ENCODE data around the gene SPINT4.
"Not testable (repeated sequence)": the region's sequence is repeated elsewhere in the genome, so short reads cannot be mapped to it uniquely, and the experiment has no call there.

DNA sequence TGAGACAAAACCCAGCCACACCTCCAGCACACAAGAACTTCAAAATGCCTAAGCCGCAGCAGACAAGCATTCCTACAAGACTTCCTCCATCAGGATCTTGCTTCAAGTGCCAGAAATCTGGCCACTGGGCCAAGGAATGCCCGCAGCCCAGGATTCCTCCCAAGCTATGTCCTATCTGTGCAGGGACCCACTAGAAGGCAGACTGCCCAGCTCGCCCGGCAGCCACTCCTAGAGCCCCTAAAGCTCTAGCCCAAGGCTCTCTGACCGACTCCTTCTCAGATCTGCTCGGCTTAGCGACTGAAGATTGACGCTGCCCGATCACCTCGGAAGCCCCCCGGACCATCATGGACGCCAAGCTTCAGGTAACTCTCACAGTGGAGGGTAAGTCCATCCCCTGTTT lies 39.8 kb downstream of the SPINT4 start:
- TF ChIP-seq GABPA (IDR thresholded peaks at IDR 0.05; ENCODE audit: low read depth); POLR2AphosphoS5 (IDR thresholded peaks at IDR 0.05; ENCODE audit: low read depth); SPI1 (IDR thresholded peaks at IDR 0.05; ENCODE audit: borderline replicate concordance, low read depth): not testable (repeated sequence)
- TF ChIP-seq, protein P1, sequence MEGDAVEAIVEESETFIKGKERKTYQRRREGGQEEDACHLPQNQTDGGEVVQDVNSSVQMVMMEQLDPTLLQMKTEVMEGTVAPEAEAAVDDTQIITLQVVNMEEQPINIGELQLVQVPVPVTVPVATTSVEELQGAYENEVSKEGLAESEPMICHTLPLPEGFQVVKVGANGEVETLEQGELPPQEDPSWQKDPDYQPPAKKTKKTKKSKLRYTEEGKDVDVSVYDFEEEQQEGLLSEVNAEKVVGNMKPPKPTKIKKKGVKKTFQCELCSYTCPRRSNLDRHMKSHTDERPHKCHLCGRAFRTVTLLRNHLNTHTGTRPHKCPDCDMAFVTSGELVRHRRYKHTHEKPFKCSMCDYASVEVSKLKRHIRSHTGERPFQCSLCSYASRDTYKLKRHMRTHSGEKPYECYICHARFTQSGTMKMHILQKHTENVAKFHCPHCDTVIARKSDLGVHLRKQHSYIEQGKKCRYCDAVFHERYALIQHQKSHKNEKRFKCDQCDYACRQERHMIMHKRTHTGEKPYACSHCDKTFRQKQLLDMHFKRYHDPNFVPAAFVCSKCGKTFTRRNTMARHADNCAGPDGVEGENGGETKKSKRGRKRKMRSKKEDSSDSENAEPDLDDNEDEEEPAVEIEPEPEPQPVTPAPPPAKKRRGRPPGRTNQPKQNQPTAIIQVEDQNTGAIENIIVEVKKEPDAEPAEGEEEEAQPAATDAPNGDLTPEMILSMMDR (IDR thresholded peaks at IDR 0.05; ENCODE audit: insufficient read depth, low read length): not testable (repeated sequence)
- TF ChIP-seq, protein P2, sequence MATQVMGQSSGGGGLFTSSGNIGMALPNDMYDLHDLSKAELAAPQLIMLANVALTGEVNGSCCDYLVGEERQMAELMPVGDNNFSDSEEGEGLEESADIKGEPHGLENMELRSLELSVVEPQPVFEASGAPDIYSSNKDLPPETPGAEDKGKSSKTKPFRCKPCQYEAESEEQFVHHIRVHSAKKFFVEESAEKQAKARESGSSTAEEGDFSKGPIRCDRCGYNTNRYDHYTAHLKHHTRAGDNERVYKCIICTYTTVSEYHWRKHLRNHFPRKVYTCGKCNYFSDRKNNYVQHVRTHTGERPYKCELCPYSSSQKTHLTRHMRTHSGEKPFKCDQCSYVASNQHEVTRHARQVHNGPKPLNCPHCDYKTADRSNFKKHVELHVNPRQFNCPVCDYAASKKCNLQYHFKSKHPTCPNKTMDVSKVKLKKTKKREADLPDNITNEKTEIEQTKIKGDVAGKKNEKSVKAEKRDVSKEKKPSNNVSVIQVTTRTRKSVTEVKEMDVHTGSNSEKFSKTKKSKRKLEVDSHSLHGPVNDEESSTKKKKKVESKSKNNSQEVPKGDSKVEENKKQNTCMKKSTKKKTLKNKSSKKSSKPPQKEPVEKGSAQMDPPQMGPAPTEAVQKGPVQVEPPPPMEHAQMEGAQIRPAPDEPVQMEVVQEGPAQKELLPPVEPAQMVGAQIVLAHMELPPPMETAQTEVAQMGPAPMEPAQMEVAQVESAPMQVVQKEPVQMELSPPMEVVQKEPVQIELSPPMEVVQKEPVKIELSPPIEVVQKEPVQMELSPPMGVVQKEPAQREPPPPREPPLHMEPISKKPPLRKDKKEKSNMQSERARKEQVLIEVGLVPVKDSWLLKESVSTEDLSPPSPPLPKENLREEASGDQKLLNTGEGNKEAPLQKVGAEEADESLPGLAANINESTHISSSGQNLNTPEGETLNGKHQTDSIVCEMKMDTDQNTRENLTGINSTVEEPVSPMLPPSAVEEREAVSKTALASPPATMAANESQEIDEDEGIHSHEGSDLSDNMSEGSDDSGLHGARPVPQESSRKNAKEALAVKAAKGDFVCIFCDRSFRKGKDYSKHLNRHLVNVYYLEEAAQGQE (IDR thresholded peaks at IDR 0.05; ENCODE audit: insufficient replicate concordance, low read depth): not testable (repeated sequence)
